Occipital lobe (tissue), 2 donors: ENCODE measurements around the gene BHMT. TPM values are rescaled to one million over a fixed set of nuclear protein-coding genes. Genes with fewer than 3 reads are reported as not detected.

ENCODE experiments used
- DNase-seq: peaks from one replicate; lab custom pipeline; 2025; lab: John Stamatoyannopoulos, UW
- total RNA-seq: library from RNA; depleted of rRNA; stranded (reverse); fragments of >200 nt; gene quantifications from one replicate; pipeline ENCODE4 v1.2.3, GENCODE V29; 2014

BHMT gene, protein sequence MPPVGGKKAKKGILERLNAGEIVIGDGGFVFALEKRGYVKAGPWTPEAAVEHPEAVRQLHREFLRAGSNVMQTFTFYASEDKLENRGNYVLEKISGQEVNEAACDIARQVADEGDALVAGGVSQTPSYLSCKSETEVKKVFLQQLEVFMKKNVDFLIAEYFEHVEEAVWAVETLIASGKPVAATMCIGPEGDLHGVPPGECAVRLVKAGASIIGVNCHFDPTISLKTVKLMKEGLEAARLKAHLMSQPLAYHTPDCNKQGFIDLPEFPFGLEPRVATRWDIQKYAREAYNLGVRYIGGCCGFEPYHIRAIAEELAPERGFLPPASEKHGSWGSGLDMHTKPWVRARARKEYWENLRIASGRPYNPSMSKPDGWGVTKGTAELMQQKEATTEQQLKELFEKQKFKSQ
- not detected for total RNA-seq

DNA sequence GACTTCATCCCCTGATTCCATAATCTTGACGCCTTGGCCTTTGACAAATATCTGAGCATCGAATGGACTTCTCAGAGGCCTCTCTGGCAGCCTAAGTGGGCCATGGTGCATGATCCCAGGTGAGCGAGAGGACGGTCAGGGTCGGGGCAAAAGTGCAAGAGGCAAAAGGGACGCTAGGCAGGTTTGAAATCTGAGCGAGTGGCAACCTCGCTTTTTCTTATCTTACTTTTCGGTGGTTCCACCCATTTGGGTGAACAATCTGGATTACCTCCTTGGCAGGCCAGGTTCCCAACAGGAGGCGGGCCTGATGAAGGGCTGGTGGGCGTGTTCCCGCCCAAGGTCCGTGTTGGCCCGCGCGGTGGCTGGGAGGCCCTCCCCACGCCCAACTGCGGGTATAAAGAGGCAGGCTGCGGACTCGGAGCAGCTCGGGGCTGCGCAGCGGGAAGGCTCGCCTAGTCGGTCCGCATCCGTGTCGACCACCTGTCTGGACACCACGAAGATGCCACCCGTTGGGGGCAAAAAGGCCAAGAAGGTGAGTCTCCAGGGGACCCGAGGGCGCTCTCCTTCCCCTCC, at the start of gene BHMT:
Gene BHMT (plus strand): TSS at position 423 of the 573 bp plus-strand sequence. CDS start 77 bp downstream, at position 500.
- no peak for DNase-seq

GRCh38 chr5:79062436-79062835, 49.2 kb upstream of the BHMT start:
- DNase-seq: no peak

DNA sequence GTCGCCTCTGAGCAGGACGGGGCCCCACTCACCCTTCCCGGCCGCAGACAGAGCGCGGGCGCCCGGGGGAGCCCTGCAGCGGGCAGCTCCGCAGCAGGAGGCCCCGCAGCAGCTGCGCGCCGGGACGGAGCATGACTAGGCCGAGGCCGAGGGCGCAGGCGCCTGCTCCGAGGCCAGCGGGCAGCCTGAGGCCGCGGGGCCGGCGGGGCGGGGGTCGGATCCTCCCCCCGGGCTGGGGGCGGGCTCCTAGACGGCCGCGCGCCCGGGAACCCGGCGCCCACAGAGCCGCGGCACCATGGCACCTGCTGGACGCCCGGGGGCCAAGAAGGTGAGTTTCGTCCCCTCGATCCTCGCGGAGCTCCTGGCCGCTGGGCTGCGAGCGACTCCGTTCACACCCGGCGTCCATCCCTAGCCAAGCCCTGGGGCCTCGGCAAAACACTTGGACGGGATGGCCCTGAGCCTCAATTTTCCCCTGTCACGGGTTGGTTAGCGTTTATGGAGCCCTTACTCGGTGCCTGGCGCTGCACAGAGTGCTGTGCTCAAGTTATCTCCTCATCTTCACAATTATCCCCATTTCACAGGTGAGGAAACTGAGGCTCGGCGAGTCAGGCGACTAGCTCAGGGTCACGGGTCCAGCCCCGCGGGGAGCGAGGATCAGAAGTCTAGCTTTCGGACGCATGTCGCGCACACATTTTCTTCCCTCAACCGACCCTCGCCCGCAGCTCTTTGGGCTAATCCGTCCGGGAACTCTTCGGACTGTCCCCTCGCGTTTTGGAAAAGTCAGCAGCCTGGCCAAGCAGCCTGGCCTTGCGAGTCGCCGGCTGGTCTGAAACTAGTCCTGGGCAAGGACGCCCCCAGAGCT, 41.9 kb upstream of the BHMT start, which contains the start of the genes BHMT2 and DMGDH:
Gene BHMT2 (plus strand): TSS at position 280 of the 862 bp plus-strand sequence. CDS start 16 bp downstream, at position 296.
Gene DMGDH (minus strand): TSS at position 187 of the 862 bp plus-strand sequence. CDS start 54 bp downstream, at position 133.
- DNase-seq: no peak

- DNase-seq: no peak
Measured at GRCh38 chr5:79070350-79070667, 41.3 kb upstream of the BHMT start.

DNA sequence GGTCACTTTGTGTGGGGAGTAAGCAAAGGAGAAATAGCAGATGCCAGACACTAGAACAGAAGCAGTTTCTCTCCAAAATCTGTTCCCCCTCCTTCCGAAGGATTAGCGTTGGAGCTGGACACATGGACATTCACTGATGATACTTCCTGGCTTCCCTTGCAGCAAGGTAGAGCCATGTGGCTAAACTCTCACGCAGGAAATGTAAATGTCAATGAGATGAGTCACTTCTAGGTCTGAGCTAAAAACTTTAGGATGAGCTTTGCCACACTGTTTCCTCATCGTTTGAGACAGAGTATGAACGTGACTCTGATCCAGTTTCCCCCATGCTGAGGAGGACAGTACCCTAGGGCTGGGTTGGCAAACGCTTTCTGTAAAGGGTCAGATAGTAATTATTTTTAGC, 37.0 kb upstream of the BHMT start:
- DNase-seq: no peak

DNA sequence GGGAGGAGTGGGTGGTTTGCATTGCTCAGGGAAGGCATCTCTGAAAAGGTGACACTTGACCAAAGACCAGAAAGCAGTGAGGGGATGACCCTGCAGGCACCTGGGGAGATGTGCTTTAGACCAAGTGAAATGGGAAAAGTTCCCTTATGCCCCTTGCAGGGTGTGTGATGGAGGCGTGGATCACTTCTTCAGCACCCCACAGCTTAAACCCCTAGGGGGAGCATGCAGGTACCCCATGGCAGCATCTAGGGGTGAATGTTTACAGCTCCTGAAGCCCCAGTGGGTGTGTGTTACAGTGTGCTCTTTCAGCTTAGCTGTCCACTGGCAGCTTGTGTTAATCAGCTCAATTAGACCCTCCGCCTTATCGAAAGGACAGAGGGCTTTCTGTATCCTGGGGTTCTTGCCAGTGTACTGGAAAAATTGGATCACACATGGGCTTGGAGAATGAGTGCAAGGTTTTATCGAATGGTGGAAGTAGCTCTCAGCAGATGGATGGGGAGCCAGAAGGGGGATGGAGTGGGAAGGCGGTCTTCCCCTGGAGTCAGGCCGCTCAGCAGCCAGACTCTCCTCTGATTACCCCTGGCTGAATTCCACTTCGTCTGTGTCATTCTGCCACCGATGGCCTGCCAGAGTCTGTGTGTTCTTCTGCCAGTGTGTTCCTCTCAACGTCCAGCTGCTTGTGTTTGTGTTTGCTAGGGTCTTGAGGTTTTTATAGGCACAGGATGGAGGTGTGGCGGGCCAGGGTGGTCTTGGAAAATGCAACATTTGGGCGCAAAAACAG, 35.8 kb upstream of the BHMT start:
- no peak for DNase-seq

- no peak for DNase-seq
Measured at GRCh38 chr5:79076819-79077218, 34.8 kb upstream of the BHMT start.

GRCh38 chr5:79077680-79078365, 33.8 kb upstream of the BHMT start:
- no peak for DNase-seq

DNA sequence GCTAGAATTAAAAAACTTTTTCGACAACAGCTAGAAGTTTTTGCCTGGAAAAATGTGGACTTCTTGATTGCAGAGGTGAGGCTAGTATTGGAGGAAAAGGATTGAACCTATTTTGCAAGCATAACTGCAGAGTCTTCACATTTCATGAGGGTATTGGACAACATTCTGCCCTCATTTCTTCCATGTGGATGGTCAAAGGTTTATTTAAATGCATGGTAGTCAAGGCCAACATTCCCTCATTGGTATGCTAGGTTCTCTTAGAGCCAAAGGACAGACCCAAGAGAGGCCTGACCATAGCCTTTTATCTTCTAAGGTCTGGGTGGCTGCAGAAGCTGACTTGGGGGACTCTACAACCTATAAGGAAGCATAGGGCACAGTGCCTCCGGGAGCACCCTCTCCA, 30.8 kb upstream of the BHMT start:
- no peak for DNase-seq

DNA sequence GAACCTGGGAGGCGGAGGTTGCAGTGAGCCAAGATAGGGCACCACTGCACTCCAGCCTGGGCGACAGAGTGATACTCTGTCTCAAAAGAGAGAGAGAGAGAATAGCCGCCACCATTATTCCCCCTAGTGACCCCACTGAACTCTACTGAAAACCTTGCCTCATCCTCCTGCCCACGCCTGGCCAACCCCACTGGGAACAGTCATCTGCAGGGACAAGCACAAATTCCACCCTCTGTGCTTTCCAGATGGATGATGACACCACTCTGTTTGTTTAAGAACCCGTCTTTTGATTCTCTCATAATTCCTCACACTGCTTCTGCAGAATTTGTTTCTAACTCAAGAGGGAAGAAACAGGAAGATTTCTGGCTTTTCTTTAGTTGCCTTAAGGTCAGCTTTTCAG, 29.8 kb upstream of the BHMT start:
- no peak for DNase-seq

- DNase-seq: no peak
Measured at GRCh38 chr5:79086116-79086515, 25.5 kb upstream of the BHMT start.

DNA sequence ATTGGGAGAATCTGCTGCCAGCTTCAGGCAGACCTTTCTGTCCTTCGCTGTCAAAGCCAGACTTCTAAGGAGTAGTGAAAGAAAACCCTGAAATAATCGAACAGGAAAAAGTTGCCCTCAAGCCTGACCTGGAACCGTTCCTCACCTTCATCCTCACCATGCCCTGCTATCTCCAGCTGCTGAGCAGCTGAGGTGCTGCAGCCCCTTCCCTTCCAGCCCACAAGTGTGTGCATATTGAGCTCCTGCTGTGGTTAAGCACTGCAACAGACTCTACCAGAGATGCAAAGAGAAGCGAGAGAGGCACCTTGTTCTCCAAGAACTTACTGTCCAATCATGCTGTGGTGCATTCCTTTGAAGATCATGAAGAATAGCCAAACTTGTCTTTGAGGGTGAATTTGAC, 23.1 kb upstream of the BHMT start:
- no peak for DNase-seq

DNA sequence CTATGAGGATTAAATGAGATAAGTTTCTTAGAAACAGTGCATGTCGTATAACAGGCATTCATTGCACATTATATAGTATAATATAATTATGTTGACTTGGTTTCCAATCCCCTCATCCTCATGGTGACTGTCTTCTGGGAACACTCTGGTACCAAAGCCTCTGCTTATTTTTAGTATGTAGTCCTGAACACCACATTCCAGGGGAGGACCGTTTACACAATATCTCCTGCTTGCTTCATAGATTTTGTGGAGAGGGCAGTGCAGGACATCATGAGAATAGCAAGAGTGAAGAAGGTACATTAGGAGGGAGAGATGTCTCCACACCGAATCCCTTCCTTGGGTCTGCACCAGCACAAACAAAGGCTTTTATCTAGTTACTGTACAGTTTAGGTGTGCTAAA, 20.5 kb upstream of the BHMT start:
- no peak for DNase-seq

GRCh38 chr5:79093762-79094161, 17.8 kb upstream of the BHMT start:
- no peak for DNase-seq

GRCh38 chr5:79105868-79106267, 5.7 kb upstream of the BHMT start:
- DNase-seq: no peak

GRCh38 chr5:79107020-79107796, 4.4 kb upstream of the BHMT start:
- no peak for DNase-seq

DNA sequence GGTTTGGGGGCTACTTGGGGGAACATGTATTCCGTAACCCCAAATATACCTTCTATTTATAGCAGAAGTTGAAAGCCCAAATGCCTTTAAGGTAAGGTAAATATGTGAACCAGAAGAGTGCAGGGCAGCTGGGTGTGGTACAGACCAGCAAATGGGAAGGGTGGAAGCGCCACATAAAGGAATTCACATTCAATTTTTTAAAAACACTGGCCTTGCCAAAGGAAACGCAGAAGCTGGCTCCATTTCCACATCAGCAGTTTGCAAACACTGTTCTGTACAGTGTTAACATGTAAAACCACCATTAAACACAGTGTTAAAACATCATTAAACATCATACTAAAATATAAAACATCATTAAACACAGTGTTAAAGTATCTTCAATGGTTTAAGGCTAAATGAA, 3.5 kb upstream of the BHMT start:
- DNase-seq: no peak

DNA sequence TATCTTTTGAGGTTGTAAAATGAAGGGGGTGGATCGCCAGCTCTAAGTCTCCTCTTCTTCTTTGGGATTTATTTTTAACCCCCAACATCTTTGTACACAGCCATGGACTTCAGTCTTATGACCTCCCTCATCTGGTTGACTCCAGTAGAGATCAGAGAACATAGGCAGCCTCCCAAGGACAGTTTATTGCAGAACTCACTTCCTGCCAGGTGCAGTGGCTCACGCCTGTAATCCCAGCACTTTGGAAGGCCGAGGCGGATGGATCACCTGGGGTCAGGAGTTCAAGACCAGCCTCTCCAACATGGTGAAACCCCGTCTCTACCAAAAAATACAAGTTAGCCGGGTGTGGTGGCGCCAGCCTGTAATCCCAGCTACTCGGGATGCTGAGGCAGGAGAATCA, 2.8 kb upstream of the BHMT start:
- no peak for DNase-seq

GRCh38 chr5:79109527-79110492, 1.8 kb upstream of the BHMT start:
- DNase-seq: no peak
